ENCODE measurements around the gene CALCB.

The CALCB gene

GRCh38 chr11:15123849-15124248 lies 50.5 kb downstream of the CALCB start:
- H3K4me1 ChIP-seq (ENCODE audit: insufficient read depth, low read length): no peaks in the 10 kb centered on the region
- no peak overlapping the region for H3K4me3 ChIP-seq (ENCODE audit: low read length)
- no peaks in the 10 kb centered on the region for H3K27me3 ChIP-seq (ENCODE audit: insufficient read depth, low read length)
- H3K9me3 ChIP-seq (ENCODE audit: insufficient read depth, low read depth, low read length): no peaks in the 10 kb centered on the region
- 70% methylated on average over 1 of the region's 1 CpG for WGBS
- no peak overlapping the region for H3K9ac ChIP-seq (ENCODE audit: low read depth, low read length)
- H3K36me3 ChIP-seq (ENCODE audit: insufficient read depth, low read length): no peaks in the 10 kb centered on the region
- H3K27ac ChIP-seq (ENCODE audit: low read depth, low read length): no peak overlapping the region

- H3K9me3 ChIP-seq (ENCODE audit: insufficient read depth, low read depth, low read length): no peaks in the 10 kb centered on the region
- no peak overlapping the region for H3K27ac ChIP-seq (ENCODE audit: low read depth, low read length)
- no peaks in the 10 kb centered on the region for H3K27me3 ChIP-seq (ENCODE audit: insufficient read depth, low read length)
- H3K4me3 ChIP-seq (ENCODE audit: low read length): no peak overlapping the region
- no peaks in the 10 kb centered on the region for H3K4me1 ChIP-seq (ENCODE audit: insufficient read depth, low read length)
- 87% methylated on average over 2 of the region's 2 CpGs for WGBS
- H3K36me3 ChIP-seq (ENCODE audit: insufficient read depth, low read length): no peaks in the 10 kb centered on the region
- no peak overlapping the region for H3K9ac ChIP-seq (ENCODE audit: low read depth, low read length)
Observed at GRCh38 chr11:15124528-15124927, 51.1 kb downstream of the CALCB start.

- H3K9ac ChIP-seq (ENCODE audit: low read depth, low read length): no peak overlapping the region
- H3K4me1 ChIP-seq (ENCODE audit: insufficient read depth, low read length): no peaks in the 10 kb centered on the region
- no peak overlapping the region for H3K4me3 ChIP-seq (ENCODE audit: low read length)
- H3K27ac ChIP-seq (ENCODE audit: low read depth, low read length): no peak overlapping the region
- WGBS: 92% methylated on average over 6 of the region's 6 CpGs
- H3K27me3 ChIP-seq (ENCODE audit: insufficient read depth, low read length): no peaks in the 10 kb centered on the region
- H3K9me3 ChIP-seq (ENCODE audit: insufficient read depth, low read depth, low read length): no peaks in the 10 kb centered on the region
- no peaks in the 10 kb centered on the region for H3K36me3 ChIP-seq (ENCODE audit: insufficient read depth, low read length)
Observed at GRCh38 chr11:15127341-15127740, 53.9 kb downstream of the CALCB start.
